Activated naive CD8-positive, alpha-beta T cell treated with anti-CD3 and anti-CD28 coated beads, Interleukin-2, amount 10 ng/mL, durations not matched to agents 7 days and 5 days (primary cell): Measurements from ENCODE around the gene RAI14. TPM values are rescaled to one million over a fixed set of nuclear protein-coding genes. Genes with fewer than 3 reads are reported as not detected.

Experiments
- ATAC-seq: fragments of 150-1000 bp; cut with Tn5 transposase; one replicate; pipeline ENCODE4 v1.10.0; 2021; ENCODE audit warnings: low read depth, moderate library complexity
- POLR2A ChIA-PET: fragments of 350-600 bp; sonication (Branson Sonifier 250); formaldehyde crosslinking; loops from one replicate; lab custom pipeline; 2021; ENCODE audit warnings: antibody characterized with exemption; lab: Charles Lee
- DNase-seq: peaks from one replicate; pipeline ENCODE4 v3.0.0; 2021
- H3K27ac Mint-ChIP-seq: one replicate; pipeline ENCODE4 v1.8.0; 2022; ENCODE audit warnings: mild to moderate bottlenecking, mixed read lengths
- H3K27me3 Mint-ChIP-seq: one replicate; pipeline ENCODE4 v1.8.0; 2022; ENCODE audit warnings: mild to moderate bottlenecking, moderate library complexity, mixed read lengths
- H3K36me3 Mint-ChIP-seq: one replicate; pipeline ENCODE4 v1.8.0; 2021; ENCODE audit warnings: mild to moderate bottlenecking, mixed read lengths
- H3K4me1 Mint-ChIP-seq: one replicate; pipeline ENCODE4 v1.8.0; 2021; ENCODE audit warnings: mixed read lengths
- H3K4me3 Mint-ChIP-seq: one replicate; pipeline ENCODE4 v1.8.0; 2022; ENCODE audit warnings: mild to moderate bottlenecking, moderate library complexity, mixed read lengths
- H3K9me3 Mint-ChIP-seq: one replicate; pipeline ENCODE4 v1.8.0; 2021; ENCODE audit warnings: mixed read lengths
- total RNA-seq, 2 experiments: library from RNA; stranded (reverse); gene quantifications; one replicate each; pipeline ENCODE4 v1.2.3, GENCODE V29; 2021

Gene RAI14
- total RNA-seq, 2 experiments from 2014 or later: 0.77 TPM; not detected in 1

DNA sequence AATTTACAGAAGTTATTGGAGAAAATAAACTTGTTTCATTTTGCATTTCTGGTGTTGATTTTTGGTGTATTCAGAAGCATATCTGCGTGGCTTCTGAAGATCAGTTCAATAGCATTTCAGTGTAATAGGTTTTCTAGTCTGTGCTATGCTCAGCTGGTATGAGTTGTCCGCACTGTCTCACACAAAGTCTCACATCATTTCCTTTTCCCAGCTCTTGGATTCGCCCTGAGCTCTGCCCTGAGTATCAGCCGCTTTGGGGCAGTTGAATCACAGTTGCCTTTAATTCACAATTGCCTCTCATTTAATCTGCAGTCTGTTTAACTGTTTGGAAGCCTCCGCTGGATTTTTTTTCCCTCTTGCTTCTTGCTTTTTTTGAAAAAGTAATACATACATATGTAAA, 176.4 kb downstream of the RAI14 start:
- Mint-ChIP-seq H3K27ac (no peak overlapping the region), H3K27me3 (peaks cover 3% of the 10 kb centered on the region), H3K36me3 (no peaks in the 10 kb centered on the region), H3K4me1 (no peaks in the 10 kb centered on the region), H3K9me3 (no peaks in the 10 kb centered on the region), H3K4me3 (no peak overlapping the region)
- POLR2A ChIA-PET: no interaction called here
- ATAC-seq (no peak), DNase-seq (no peak)

DNA sequence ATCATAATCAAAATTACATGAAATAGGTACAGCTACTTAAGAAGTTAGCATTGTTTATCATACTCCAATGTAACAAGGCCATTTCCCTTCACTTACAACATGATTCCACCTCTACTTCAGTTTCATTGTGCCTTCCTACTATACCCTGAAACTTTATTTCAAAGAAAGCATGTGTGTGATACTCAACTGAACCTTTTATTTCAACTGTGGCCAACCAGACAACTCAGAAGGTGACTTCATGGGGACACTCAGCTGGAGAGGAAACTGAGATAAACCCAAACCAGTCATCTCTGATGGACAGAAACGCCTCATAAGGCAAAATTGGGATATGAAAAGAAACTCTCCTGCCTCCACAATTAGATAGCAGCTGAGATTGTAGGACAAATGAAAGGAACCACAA, 177.0 kb downstream of the RAI14 start:
- DNase-seq (no peak), ATAC-seq (no peak)
- Mint-ChIP-seq H3K27me3 (peaks cover 3% of the 10 kb centered on the region), H3K36me3 (no peaks in the 10 kb centered on the region), H3K27ac (no peak overlapping the region), H3K9me3 (no peaks in the 10 kb centered on the region), H3K4me1 (no peaks in the 10 kb centered on the region), H3K4me3 (no peak overlapping the region)
- POLR2A ChIA-PET: no interaction called here

GRCh38 chr5:34833976-34834793, 178.1 kb downstream of the RAI14 start:
- POLR2A ChIA-PET: no interaction called here
- ATAC-seq (no peak), DNase-seq (no peak)
- Mint-ChIP-seq H3K27ac (no peak overlapping the region), H3K9me3 (no peaks in the 10 kb centered on the region), H3K36me3 (no peaks in the 10 kb centered on the region), H3K4me3 (no peak overlapping the region), H3K4me1 (no peaks in the 10 kb centered on the region), H3K27me3 (peaks cover 3% of the 10 kb centered on the region)

DNA sequence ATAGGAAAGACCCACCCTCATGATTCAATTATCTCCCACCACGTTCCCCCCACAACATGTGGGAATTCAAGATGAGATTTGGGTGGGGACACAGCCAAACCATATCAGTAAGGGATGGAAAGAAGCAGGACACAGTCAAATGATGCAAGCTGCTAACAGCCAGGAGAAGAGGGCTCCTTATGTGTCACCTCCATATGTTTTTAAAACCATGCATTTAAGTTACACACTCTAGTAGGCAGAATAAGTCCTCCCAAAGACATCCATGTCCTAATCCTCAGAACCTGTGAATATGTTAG, 178.6 kb downstream of the RAI14 start:
- Mint-ChIP-seq H3K27ac (no peak overlapping the region), H3K36me3 (no peaks in the 10 kb centered on the region), H3K9me3 (no peaks in the 10 kb centered on the region), H3K4me3 (no peak overlapping the region), H3K4me1 (no peaks in the 10 kb centered on the region), H3K27me3 (peaks cover 3% of the 10 kb centered on the region)
- POLR2A ChIA-PET: no interaction called here
- ATAC-seq: no peak
- DNase-seq: no peak

GRCh38 chr5:34835664-34836063, 179.5 kb downstream of the RAI14 start:
- peaks cover 3% of the 10 kb centered on the region for H3K27me3 Mint-ChIP-seq
- no peaks in the 10 kb centered on the region for H3K36me3 Mint-ChIP-seq
- H3K4me1 Mint-ChIP-seq: no peaks in the 10 kb centered on the region
- no peak overlapping the region for H3K4me3 Mint-ChIP-seq
- DNase-seq: no peak
- H3K9me3 Mint-ChIP-seq: no peaks in the 10 kb centered on the region
- POLR2A ChIA-PET: no interaction called here
- no peak overlapping the region for H3K27ac Mint-ChIP-seq
- no peak for ATAC-seq

DNA sequence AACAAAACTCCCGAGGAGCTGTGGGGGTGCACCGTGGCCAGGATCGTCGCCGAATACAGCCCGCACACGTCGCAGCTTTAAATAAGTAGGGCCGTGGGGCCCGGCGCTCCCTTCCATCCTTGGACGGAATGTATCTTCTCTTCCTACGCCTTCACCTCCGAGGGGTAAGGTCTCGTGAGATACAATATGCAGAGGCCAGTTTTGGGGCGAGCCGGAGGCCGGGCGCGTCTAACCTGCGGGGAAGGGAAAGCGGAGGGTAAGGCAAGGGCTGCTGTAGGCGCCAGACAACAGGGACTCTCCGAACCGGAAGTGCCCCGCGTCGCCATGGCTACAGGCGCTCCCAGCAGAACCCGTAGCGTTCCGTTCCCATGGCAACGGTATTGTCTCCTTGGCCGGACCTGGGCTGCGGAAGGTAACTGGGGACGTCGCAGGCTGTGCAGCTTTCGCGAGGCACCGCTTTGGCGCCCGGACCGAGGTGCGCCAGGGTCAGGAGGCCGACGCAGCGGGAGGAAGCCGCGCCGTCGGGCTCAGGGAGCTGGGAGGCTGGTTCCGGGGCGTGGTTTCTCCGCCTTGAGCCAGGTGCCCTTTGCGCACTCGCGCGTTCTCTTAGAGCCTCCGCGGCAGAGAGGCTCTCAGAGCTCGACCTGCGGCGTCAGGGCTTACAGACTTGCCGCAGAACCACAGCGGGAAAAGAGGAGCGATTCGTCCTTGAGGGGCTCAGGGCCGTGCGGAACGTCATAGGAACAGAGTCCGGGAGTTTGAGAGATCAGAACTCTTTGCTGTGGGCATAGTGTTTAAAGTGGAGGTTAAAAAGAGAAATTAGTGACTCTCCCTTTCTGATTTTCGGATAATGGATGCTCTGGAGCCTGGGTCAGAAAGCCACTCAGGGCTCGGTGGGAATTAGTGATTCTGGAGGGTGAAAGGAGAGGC, 182.9 kb downstream of the RAI14 start, which contains the start of gene TTC23L:
Gene TTC23L (plus strand): TSS at position 380 of the 930 bp plus-strand sequence. CDS start 1,508 bp downstream, outside the sequence.
- Mint-ChIP-seq H3K27ac (peak within 1 kb of the TSS; percentile 89), H3K36me3 (no peaks in the 10 kb centered on the region), H3K4me1 (no peaks in the 10 kb centered on the region), H3K4me3 (peak within 1 kb of the TSS; percentile 92), H3K9me3 (no peaks in the 10 kb centered on the region), H3K27me3 (peaks cover 3% of the 10 kb centered on the region)
- ATAC-seq (peak; percentile 94), DNase-seq (peak; percentile 86)
- POLR2A ChIA-PET: interaction anchor here (1.0 to 1.7 kb wide), 3 partner anchors 76 to 1313 kb away, joined by 5 to 9 read pairs (median 5); partner anchors contain the start of genes BRIX1, LMBRD2, RAD1 and SKP2

- Mint-ChIP-seq H3K4me3 (no peak overlapping the region), H3K4me1 (peaks cover 3% of the 10 kb centered on the region), H3K27me3 (no peaks in the 10 kb centered on the region), H3K36me3 (no peaks in the 10 kb centered on the region), H3K27ac (no peak overlapping the region), H3K9me3 (no peaks in the 10 kb centered on the region)
- ATAC-seq (no peak), DNase-seq (no peak)
- POLR2A ChIA-PET: interaction anchor here (1.2 kb wide), 1 partner anchor 73 kb away, joined by 3 read pairs; the partner anchor contains the start of genes BRIX1 and RAD1
These were observed 185.7 kb downstream of the RAI14 start for GRCh38 chr5:34841816-34842215.

- Mint-ChIP-seq H3K36me3 (no peaks in the 10 kb centered on the region), H3K27me3 (no peaks in the 10 kb centered on the region), H3K4me3 (no peak overlapping the region), H3K9me3 (no peaks in the 10 kb centered on the region), H3K27ac (no peak overlapping the region), H3K4me1 (peaks cover 3% of the 10 kb centered on the region)
- no peak for ATAC-seq
- POLR2A ChIA-PET: no interaction called here
- no peak for DNase-seq
These were observed 186.4 kb downstream of the RAI14 start for GRCh38 chr5:34842554-34842953.

- Mint-ChIP-seq H3K27me3 (peaks cover 2% of the 10 kb centered on the region), H3K9me3 (no peaks in the 10 kb centered on the region), H3K4me3 (no peak overlapping the region), H3K27ac (no peak overlapping the region), H3K4me1 (peaks cover 3% of the 10 kb centered on the region), H3K36me3 (no peaks in the 10 kb centered on the region)
- POLR2A ChIA-PET: no interaction called here
- no peak for DNase-seq
- ATAC-seq: no peak
These were observed 187.4 kb downstream of the RAI14 start for GRCh38 chr5:34843497-34843896.

GRCh38 chr5:34844106-34844505, 188.0 kb downstream of the RAI14 start:
- H3K4me3 Mint-ChIP-seq: no peak overlapping the region
- no peaks in the 10 kb centered on the region for H3K9me3 Mint-ChIP-seq
- POLR2A ChIA-PET: no interaction called here
- H3K27ac Mint-ChIP-seq: no peak overlapping the region
- no peak for DNase-seq
- no peaks in the 10 kb centered on the region for H3K36me3 Mint-ChIP-seq
- peaks cover 2% of the 10 kb centered on the region for H3K27me3 Mint-ChIP-seq
- no peak for ATAC-seq
- H3K4me1 Mint-ChIP-seq: peaks cover 3% of the 10 kb centered on the region

DNA sequence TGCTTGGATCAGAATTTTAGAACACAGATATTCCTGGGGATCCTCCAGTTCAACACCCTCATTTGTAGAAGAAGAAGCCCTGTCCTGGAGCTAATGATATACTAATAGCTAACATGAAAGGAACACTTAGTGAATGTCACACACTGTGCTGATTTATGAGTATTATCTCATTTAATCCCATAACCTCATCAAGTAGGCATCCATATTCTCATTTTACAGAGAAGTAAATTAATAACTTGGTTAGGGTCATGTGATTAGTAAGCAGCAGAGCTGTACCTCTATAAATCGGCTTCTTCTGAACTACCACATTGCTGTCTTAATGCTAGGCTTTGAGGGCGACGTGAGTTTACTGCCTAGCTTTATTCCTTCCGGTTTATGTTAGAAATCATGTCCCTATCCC, 188.9 kb downstream of the RAI14 start:
- H3K36me3 Mint-ChIP-seq: no peaks in the 10 kb centered on the region
- peaks cover 3% of the 10 kb centered on the region for H3K4me1 Mint-ChIP-seq
- H3K4me3 Mint-ChIP-seq: no peak overlapping the region
- no peaks in the 10 kb centered on the region for H3K9me3 Mint-ChIP-seq
- POLR2A ChIA-PET: no interaction called here
- H3K27me3 Mint-ChIP-seq: peaks cover 2% of the 10 kb centered on the region
- no peak for DNase-seq
- ATAC-seq: no peak
- H3K27ac Mint-ChIP-seq: no peak overlapping the region

- Mint-ChIP-seq H3K36me3 (no peaks in the 10 kb centered on the region), H3K9me3 (no peaks in the 10 kb centered on the region), H3K4me3 (no peak overlapping the region), H3K4me1 (peaks cover 3% of the 10 kb centered on the region), H3K27ac (no peak overlapping the region), H3K27me3 (peaks cover 2% of the 10 kb centered on the region)
- DNase-seq (no peak), ATAC-seq (no peak)
- POLR2A ChIA-PET: no interaction called here
These were observed 190.9 kb downstream of the RAI14 start for GRCh38 chr5:34847056-34847455.

GRCh38 chr5:34847552-34847951, 191.4 kb downstream of the RAI14 start:
- POLR2A ChIA-PET: no interaction called here
- Mint-ChIP-seq H3K27ac (no peak overlapping the region), H3K4me1 (peaks cover 3% of the 10 kb centered on the region), H3K27me3 (peaks cover 2% of the 10 kb centered on the region), H3K9me3 (no peaks in the 10 kb centered on the region), H3K4me3 (no peak overlapping the region), H3K36me3 (no peaks in the 10 kb centered on the region)
- ATAC-seq: no peak
- no peak for DNase-seq
